Stomach (tissue), 9 donors: ENCODE data around the gene KCNJ5. TPM values are rescaled to one million over a fixed set of nuclear protein-coding genes. Genes with fewer than 3 reads are reported as not detected.
"Not testable (repeated sequence)": the region's sequence is repeated elsewhere in the genome, so short reads cannot be mapped to it uniquely, and the experiment has no call there.

Experiments used
- DNase-seq, 2 donors: peaks; one replicate each; pipeline versions ENCODE4 v3.0.0 to v3.0.0-alpha.2; 2013 to 2019
- H3K27ac ChIP-seq, 5 donors: fragments of 200-600 bp in 4 of 5; sonication (generic) in 4 of 5; one replicate each; pipeline ENCODE4 v1.5.1; 2013 to 2019; ENCODE audit warnings: mild to moderate bottlenecking in 1 of 5, moderate library complexity in 1 of 5
- H3K27me3 ChIP-seq, 3 donors: fragments of 200-600 bp; sonication (generic); one replicate each; pipeline ENCODE4 v1.5.1; 2017 to 2019; ENCODE audit warnings: mixed run types in 1 of 3
- H3K36me3 ChIP-seq, 4 donors: fragments of 200-600 bp; sonication (generic); 1 replicate in 3 of 4; 2 replicates in 1 of 4; pipeline ENCODE4 v1.5.1; 2016 to 2019
- H3K4me1 ChIP-seq, 4 donors: fragments of 200-600 bp; sonication (generic); one replicate each; pipeline ENCODE4 v1.5.1; 2016 to 2019
- H3K4me3 ChIP-seq, 4 donors: fragments of 200-600 bp; sonication (generic) in 3 of 4; one replicate each; pipeline ENCODE4 v1.5.1; 2016 to 2019; ENCODE audit warnings: mild to moderate bottlenecking in 1 of 4
- H3K9me3 ChIP-seq, 4 donors: fragments of 200-600 bp; sonication (generic); one replicate each; pipeline ENCODE4 v1.5.1; 2016 to 2019
- EP300 ChIP-seq: sonication (generic); formaldehyde crosslinking; IDR thresholded peaks from one replicate; pipeline ENCODE4 v1.6.1; 2017; ENCODE audit warnings: antibody characterized with exemption
- POLR2A ChIP-seq, 4 donors: fragments of 450-650 bp; IDR thresholded peaks; one replicate each; pipeline ENCODE4 v1.6.1; 2016; ENCODE audit warnings: antibody characterized with exemption in 4 of 4, control low read depth in 2 of 4, mild to moderate bottlenecking in 1 of 4, moderate library complexity in 1 of 4
- POLR2AphosphoS5 ChIP-seq, 3 donors: sonication (generic); formaldehyde crosslinking; IDR thresholded peaks; one replicate each; pipeline ENCODE4 v1.6.1; 2016; ENCODE audit warnings: antibody characterized with exemption in 3 of 3
- WGBS, 5 donors: extraction: QIAGEN DNeasy Blood & Tissue Kit in 3 of 5; methylation state at CpG; one replicate each; pipeline versions ENCODE4 v1.1.5 to v1.1.7; 2013 to 2018; 5-methylcytosine and 5-hydroxymethylcytosine counted together
- intact Hi-C: fragments of 100-400 bp; cut with DNase I; formaldehyde crosslinking; loops from one replicate; pipeline ENCODE4 v1.15.1; 2023; ENCODE audit warnings: low total_unique reads
- polyA plus RNA-seq, 3 donors: library from polyadenylated mRNA; stranded (reverse); fragments of 200-250 nt; gene quantifications; one replicate each; pipeline ENCODE4 v1.2.3, GENCODE V29; 2013
- total RNA-seq, 5 donors: library from RNA; depleted of rRNA; stranded (reverse); fragments of >200 nt; gene quantifications; one replicate each; pipeline versions ENCODE4 v1.1.0 to v1.2.3, GENCODE V29; 2014 to 2016
- TF ChIP-seq, protein P1 (sequence below), 7 experiments: fragments of 450-650 bp in 4 of 7; fragments of 200-600 bp in 3 of 7; sonication (generic) in 3 of 7; IDR thresholded peaks; one replicate each; pipeline ENCODE4 v1.5.1; 2016 to 2019; ENCODE audit warnings: antibody characterized with exemption in 7 of 7, control low read depth in 2 of 7, mild to moderate bottlenecking in 1 of 7
- donor health status: healthy with polysubstance abuse.
- donor health status: Bipolar disorder and iron deficiency.
- donor health status: healthy.

Gene KCNJ5
- total and polyA plus RNA-seq, 8 donors = 0.25 to 1.9 (median 0.83) TPM; not detected in 2

DNA sequence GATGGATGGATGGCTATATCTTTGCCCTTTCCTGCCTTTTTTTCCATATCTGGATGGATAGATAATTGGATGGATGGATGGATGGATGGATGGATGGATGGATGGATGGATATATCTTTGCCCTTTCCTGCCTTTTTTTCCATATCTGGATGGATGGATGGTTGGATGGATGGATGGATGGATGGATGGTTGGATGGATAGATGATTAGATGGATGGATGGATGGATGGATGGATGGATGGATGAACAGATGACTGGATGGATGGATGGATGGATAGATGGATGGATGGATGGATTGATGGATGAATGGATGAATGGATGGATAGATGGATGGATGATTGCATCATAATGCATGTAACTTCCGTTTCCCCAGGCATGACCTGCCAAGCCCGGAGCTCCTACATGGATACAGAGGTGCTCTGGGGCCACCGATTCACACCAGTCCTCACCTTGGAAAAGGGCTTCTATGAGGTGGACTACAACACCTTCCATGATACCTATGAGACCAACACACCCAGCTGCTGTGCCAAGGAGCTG, 24.9 kb downstream of the KCNJ5 start:
- 65 to 82% (median 70%) methylated on average over 3 of the region's 3 CpGs for WGBS, 5 donors
- Histone ChIP-seq H3K4me3 (no peak overlapping the region), H3K36me3 (no peaks in the 10 kb centered on the region), H3K9me3 (no peaks in the 10 kb centered on the region), H3K27ac (no peak overlapping the region), H3K27me3 (peaks cover 0 to 17% (median 0%) of the 10 kb centered on the region in 3 donors), H3K4me1 (no peaks in the 10 kb centered on the region)
- TF ChIP-seq POLR2AphosphoS5 (IDR thresholded peaks at IDR 0.05) (no peak), EP300 (no peak), POLR2A (IDR thresholded peaks at IDR 0.05) (no peak)
- TF ChIP-seq, protein P1, sequence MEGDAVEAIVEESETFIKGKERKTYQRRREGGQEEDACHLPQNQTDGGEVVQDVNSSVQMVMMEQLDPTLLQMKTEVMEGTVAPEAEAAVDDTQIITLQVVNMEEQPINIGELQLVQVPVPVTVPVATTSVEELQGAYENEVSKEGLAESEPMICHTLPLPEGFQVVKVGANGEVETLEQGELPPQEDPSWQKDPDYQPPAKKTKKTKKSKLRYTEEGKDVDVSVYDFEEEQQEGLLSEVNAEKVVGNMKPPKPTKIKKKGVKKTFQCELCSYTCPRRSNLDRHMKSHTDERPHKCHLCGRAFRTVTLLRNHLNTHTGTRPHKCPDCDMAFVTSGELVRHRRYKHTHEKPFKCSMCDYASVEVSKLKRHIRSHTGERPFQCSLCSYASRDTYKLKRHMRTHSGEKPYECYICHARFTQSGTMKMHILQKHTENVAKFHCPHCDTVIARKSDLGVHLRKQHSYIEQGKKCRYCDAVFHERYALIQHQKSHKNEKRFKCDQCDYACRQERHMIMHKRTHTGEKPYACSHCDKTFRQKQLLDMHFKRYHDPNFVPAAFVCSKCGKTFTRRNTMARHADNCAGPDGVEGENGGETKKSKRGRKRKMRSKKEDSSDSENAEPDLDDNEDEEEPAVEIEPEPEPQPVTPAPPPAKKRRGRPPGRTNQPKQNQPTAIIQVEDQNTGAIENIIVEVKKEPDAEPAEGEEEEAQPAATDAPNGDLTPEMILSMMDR (IDR thresholded peaks at IDR 0.05) = no peak
- intact Hi-C loops = no loop called here
- DNase-seq = no peak

DNA sequence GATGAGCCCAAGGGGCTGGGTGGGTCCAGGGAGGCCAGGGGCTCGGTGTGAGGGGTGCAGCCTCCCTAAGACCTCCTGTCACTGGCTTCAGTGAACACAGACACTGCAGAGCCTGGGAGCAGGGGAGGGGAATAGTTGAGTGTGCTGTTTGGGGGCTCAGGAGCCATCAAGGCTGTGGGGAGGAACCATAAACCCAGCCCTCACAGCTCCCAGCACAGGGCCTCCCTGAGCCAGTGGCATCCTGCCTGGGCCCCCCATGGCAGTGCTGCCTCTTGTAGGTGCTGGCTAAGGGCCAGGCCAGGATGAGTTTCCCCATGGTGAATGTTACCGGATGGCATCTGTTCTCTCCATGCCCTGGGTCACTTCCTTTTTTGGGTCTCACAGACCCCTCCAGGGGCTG, 25.5 kb downstream of the KCNJ5 start:
- no peak for TF ChIP-seq POLR2AphosphoS5 (IDR thresholded peaks at IDR 0.05)
- TF ChIP-seq, protein P1 (IDR thresholded peaks at IDR 0.05) = no peak
- TF ChIP-seq POLR2A (IDR thresholded peaks at IDR 0.05) = no peak
- TF ChIP-seq EP300 = no peak
- H3K27me3 ChIP-seq = peaks cover 0 to 17% (median 0%) of the 10 kb centered on the region in 3 donors
- intact Hi-C loops = no loop called here

DNA sequence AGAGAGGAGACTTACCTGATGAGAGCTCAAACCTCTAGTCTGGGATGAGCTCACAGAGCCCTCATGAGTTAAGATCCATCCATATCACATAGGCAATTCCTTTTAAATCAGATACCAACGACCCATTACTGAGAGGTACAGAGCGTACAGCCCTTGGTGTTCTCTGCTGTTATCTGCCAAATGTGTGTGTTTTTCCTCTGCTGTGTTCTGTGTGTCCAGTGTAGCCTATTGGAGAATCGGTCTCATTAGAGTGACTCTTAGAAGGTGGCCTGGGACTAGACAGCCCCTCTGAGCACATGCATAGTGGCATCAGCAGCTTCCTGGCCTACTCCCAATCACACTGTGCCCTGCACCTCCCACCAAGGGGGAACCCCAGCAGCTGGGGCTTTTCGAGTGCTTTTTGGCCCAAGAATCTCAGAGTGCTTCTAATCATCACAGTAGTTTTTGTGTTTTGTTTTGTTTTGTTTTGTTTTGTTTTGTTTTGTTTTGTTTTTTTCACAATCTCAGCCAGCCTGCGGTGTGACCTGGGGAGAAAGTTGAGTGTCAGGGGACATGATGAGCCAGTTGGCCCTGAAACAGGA, 26.1 kb downstream of the KCNJ5 start:
- H3K4me3 ChIP-seq = no peak overlapping the region
- intact Hi-C loops = no loop called here
- H3K27ac ChIP-seq = no peak overlapping the region
- H3K9me3 ChIP-seq = no peaks in the 10 kb centered on the region
- no peaks in the 10 kb centered on the region for H3K4me1 ChIP-seq
- WGBS, 5 donors = 39 to 55% (median 43%) methylated on average over 4 to 5 of the region's 5 CpGs
- peaks cover 0 to 17% (median 0%) of the 10 kb centered on the region in 3 donors for H3K27me3 ChIP-seq
- no peak for DNase-seq
- no peaks in the 10 kb centered on the region for H3K36me3 ChIP-seq
- TF ChIP-seq EP300 = no peak
- TF ChIP-seq, protein P1 (IDR thresholded peaks at IDR 0.05) = no peak
- no peak for TF ChIP-seq POLR2AphosphoS5 (IDR thresholded peaks at IDR 0.05)
- no peak for TF ChIP-seq POLR2A (IDR thresholded peaks at IDR 0.05)

More for the DNA sequence above, 25.5 kb downstream of the KCNJ5 start:
- Histone ChIP-seq H3K9me3 (no peaks in the 10 kb centered on the region), H3K4me1 (no peaks in the 10 kb centered on the region), H3K36me3 (no peaks in the 10 kb centered on the region), H3K4me3 (no peak overlapping the region), H3K27ac (no peak overlapping the region)
- 86 to 100% (median 93%) methylated on average over 2 of the region's 2 CpGs for WGBS, 5 donors
- no peak for DNase-seq

DNA sequence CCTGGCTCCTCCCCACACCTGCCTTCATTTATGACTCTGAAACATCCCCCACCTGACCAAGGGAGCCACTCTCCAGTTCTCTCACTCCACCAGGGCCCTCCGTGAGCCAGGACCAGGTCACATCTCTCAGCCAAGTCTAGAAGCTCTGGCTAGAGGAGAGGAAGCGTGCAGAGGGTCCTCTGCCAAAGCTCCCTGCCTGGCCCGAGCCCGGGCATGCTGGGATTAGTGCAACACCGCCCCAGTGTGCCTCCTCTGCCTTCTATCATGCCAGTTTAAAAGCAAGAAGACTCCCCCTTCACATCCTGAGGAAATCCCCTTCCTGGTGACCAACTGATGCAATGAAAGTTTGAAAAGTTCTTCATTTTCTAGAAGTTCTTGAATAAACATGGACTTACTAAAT, 28.1 kb downstream of the KCNJ5 start:
- Histone ChIP-seq H3K36me3 (no peaks in the 10 kb centered on the region), H3K27me3 (peaks cover 0 to 13% (median 0%) of the 10 kb centered on the region in 3 donors), H3K4me1 (no peaks in the 10 kb centered on the region), H3K27ac (no peak overlapping the region), H3K9me3 (no peaks in the 10 kb centered on the region), H3K4me3 (no peak overlapping the region)
- 48 to 81% (median 77%) methylated on average over 5 of the region's 5 CpGs for WGBS, 5 donors
- no peak for TF ChIP-seq POLR2A (IDR thresholded peaks at IDR 0.05)
- TF ChIP-seq, protein P1 (IDR thresholded peaks at IDR 0.05) = no peak
- no peak for TF ChIP-seq EP300
- TF ChIP-seq POLR2AphosphoS5 (IDR thresholded peaks at IDR 0.05) = no peak
- DNase-seq = no peak
- intact Hi-C loops = no loop called here

- H3K27me3 ChIP-seq = peaks cover 0 to 17% (median 0%) of the 10 kb centered on the region in 3 donors
- intact Hi-C loops, H3K9me3 ChIP-seq, H3K4me1 ChIP-seq, DNase-seq, H3K4me3 ChIP-seq, H3K36me3 ChIP-seq, H3K27ac ChIP-seq: not testable (repeated sequence)
- 75 to 85% (median 76%) methylated on average over 7 of the region's 7 CpGs for WGBS, 5 donors
These were observed 28.5 kb downstream of the KCNJ5 start for GRCh38 chr11:128919635-128920034.
